Fibroblast of peridontal ligament (primary cell): ENCODE measurements around the gene RAB13.

Source experiments
- DNase-seq: peaks from one replicate; pipeline ENCODE4 v3.0.0-alpha.2; 2010; ENCODE audit errors: extremely low read depth

RAB13 gene

DNA sequence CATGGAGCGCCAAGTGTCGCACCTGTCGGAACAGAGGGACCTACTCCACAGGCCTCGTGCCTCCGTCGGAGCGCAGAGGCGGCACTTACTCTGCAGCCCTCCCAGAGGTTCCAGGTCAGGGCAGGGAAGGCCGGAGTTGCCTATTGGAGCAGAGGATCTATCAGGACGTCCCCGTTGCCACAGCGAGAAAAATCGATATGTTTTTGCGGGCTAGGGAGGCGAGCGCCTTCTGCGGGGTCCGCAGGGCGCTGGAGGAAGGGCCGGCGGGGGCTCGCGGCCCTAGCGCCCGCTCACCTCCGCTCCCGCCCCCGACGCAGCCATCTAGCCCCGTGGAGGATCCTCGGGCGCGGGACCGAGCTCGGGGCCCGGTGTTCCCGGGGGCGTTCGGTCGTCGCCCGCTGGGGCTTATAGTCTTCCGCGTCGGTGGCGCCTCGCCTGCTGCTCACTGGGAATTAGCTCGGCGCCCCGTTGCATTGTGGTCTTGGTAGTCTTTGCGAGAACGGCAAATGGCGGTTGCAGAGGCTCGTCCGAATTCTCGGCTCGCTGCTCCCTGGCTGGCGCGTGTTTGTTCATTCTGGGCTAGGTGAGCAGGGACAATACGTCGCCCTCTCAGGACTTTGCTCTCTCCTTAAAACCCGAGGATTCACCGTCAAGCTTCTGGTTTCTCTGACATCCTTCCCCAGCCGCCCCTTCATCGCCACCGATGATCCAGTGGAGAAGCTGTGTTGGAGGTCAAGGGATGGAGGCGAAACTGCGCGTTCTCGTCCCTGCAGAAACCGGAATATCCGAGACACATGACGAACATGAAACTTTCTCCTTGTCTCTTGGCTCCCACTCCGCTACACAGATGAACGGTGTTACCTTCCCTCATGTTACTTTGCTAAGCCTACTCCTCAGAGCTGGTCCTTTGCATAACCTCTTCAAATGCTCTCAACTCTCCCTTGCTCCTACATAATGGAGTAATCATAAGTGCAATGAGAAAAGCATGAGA is 8.6 kb downstream of the RAB13 start, which contains the start of gene JTB:
TSS of gene JTB (minus strand) at position 425 of the 991 bp plus-strand sequence. CDS start at position 3, 422 bp downstream.
- DNase-seq, result peak; percentile 77

DNA sequence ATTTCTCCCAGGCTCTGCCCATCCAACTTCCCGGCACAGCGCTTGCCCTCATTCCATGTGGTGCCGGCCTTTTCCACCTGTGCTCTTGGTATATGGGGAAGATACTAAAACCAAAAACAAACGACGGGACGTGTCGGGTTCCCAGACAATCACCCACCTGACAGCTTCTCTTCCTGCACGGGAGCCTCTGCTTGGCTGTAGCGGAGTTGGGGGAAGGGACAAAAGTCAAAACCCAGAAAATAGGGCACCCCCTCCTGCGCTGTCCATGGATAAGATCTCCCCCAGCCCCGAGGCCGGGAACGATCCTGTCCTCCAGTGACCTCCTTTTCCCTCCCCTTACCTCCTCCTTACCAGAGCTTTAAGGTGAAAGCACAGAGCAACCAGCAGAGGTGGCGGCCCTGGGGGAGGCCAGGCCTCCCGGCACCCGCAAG is 9.3 kb downstream of the RAB13 start:
- no peak for DNase-seq

DNA sequence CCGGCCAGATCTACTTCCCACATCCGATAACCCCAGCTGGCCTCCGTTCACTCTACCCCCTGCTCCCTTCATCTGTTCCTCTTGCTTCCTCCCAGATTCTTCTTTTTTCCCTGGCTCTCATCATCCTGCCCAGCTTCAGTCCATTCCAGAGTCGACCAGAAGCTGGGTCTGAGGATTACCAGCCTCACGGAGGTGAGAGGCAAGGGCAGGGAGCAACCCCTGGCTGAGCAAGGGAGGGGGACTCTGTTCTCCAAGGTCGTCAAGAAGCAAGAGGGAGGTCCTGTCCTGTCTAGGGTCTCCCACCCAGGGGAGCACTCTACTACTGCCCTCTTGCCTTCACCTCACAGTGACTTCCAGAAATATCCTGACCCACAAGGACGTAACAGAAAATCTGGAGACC is 12.6 kb downstream of the RAB13 start:
- no peak for DNase-seq

DNA sequence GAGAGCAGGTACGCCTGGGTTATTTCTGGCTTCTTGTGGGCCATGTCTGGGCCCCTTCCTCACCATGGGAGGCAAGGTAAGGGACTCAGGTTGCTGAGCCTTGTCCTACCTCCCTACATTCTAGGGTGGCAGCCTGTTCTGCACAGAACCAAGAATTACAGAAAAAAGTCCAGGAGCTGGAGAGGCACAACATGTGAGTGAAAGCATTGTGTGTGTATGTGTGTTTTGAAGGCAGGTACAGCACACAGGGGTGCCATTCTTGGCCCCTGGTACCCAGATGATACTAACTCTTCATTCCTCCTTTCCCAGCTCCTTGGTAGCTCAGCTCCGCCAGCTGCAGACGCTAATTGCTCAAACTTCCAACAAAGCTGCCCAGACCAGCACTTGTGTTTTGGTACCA is 13.1 kb downstream of the RAB13 start:
- no peak for DNase-seq

DNA sequence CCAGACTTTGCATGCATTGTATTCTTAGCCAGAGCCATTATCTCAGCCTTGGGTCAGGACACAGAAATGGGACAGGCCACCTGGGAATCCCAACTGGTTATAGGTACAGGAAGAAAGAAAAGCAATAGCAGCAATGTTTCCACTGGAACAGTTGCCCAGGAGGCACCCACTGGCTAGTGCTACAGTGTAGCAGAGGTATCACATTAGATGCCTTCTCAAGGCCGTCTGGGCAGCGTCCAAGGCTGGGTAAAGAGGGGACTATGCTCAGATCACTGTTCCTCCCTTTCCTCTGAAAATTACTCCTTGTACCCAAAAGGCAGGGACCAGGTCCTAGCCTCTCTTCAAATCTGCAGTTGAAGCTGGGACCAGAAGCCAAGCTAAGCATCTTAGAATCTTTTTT is 15.8 kb downstream of the RAB13 start:
- no peak for DNase-seq

DNA sequence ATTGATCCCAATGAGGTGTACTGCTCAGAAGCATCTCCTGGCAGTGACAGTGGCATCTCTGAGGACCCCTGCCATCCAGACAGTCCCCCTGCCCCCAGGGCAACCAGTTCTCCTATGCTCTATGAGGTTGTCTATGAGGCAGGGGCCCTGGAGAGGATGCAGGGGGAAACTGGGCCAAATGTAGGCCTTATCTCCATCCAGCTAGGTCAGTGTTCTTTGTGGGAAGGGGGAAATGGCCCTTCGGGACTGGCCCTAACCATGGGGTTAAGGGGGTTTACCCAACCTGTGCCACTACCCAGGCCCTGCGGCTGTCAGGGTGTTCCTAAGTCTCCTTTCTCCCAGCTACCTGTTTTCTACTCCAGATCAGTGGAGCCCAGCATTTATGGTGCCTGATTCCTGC is 17.2 kb downstream of the RAB13 start:
- DNase-seq, result no peak

DNA sequence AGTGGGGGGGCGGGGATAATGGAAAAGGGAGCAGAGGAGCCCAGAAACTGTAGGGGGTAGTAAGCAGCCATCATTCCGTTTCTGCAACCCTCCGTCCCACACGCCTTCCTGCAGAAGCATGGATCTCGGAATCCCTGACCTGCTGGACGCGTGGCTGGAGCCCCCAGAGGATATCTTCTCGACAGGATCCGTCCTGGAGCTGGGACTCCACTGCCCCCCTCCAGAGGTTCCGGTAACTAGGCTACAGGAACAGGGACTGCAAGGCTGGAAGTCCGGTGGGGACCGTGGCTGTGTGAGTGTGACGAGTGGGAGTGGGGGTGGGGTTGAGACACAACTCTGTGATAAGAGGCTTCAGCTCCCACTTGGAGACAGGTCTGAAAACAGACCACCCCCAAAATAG is 17.7 kb downstream of the RAB13 start:
- DNase-seq, result no peak

DNA sequence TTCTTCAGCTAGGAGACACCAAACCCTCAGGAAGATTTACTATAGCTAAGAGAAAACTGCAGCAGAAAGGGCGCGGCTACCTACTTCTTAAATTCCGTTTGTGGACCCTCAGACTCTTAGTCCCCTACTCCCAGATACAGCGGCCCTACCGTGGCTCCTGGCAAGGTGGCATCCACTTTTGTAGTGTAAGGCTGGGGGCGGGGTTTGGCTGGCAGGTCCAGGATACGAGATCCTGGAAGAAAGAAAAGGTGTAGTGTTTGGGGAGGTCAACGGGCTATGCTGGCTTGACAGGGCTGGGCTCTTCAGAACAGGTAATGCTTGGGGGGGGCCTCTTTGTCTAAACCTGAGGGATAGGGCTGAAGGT is 18.2 kb downstream of the RAB13 start:
- DNase-seq, result no peak

DNA sequence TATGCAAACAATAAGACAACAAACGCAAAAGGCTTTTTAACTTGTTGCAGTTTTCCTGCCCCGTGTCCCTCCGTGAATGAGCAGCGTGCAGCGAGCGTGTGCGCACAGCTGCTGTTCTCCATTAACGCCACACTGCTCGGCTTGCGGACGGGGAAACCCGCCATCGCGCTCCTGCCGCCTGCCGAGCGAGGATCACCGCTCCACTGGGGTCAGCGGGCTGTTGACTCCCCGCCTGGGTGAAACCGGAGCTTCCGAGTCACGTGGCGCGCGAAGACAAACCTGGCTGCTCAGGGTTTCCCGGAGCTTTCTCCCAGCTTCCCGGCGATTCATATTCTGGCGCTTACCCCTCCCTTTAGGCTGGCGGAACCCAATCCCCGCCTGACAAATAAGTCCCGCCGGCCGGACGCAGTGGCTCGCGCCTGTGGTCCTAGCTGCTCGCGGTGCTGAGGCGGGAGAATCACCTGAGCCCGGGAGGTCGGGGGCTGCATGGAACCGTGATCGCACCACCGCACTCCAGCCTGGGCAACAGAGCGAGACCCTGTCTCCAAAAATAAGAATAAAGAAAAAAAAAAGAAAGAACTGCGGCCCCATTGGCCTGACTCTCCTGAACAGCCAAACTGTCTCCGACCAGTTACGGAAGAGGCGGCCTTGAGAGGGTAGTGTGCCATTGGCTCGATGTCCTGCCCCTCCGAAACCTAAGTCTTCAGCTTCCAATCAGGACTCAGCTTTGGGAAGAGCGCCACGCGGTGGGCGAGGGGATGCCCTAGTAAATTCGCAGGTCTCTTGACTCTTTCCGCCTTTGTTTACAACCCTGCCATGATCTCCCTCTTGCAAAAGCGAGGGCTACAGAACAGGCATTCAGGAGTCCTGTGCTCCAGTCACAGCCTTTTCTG is 18.8 kb downstream of the RAB13 start, which contains the start of gene CREB3L4:
TSS of gene CREB3L4 (plus strand) at position 796 of the 893 bp plus-strand sequence. CDS start 624 bp downstream, outside the sequence.
- DNase-seq, result peak; percentile 98

DNA sequence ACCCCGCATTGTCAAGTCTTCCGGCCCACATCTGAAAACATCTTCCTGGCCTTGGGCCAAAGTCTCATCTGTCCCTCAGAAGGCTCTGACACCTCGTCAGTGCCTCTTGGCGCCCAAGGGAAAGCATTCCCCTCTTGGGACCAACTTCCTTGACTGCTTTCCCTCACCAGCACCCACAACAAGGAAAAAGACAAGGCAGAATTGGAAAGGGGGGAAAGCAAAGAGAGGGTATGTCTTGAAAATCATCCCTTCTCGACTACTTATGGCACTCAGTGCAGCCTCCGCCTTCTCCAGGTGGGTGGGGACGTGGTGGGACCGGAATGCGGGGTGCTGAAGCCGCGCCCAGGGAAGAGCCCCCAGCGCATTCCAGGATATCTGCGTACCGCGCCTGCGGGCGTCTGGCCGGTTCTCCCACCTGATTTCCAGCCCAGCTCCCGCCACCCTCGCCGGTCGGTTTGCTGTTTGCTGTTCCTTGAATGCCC is 22.2 kb downstream of the RAB13 start:
- no peak for DNase-seq

DNA sequence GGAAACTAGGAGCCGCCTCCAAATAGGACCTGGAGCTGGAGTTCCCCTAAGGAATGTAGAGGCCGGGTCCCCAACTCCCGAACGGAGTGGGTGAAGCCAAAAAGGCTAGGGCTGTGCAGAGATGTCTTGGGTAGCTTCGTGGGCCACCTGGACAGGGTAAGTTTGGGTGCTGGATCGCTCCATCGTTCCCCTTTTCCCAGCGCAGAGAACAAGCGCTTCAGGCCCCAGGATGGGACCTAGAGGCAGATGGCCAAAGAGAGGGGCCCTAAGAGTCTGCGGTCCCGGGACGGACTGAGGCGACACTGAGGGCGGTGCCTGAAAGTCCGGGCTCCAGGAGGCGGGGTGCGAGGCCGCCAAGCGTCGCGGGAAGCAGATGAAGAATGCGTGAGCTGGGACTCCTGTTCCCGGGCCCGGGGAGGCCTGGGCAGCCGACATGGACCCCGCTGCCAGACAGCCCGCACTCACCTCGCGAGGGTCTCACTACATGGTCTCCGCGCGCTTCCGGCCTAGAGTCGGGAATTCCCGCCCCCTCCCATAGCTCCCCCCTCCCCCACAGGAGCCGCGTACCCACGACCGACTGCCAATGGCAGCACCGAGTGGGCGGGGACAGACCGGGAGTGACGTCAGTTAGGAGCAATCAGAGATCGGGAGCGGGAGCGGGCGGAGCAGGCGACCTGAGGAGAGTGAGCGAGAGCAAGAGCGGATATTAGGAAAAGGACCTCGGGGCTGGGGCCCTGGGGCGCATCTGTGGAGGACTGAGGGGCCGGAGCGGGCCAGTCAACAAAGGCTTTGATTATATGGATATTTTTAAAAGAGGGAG is 22.9 kb downstream of the RAB13 start, which contains the start of gene SLC39A1:
TSS of gene SLC39A1 (minus strand) at position 508 of the 820 bp plus-strand sequence. CDS start 822 bp downstream, outside the sequence.
- DNase-seq, result peak; percentile 94

DNA sequence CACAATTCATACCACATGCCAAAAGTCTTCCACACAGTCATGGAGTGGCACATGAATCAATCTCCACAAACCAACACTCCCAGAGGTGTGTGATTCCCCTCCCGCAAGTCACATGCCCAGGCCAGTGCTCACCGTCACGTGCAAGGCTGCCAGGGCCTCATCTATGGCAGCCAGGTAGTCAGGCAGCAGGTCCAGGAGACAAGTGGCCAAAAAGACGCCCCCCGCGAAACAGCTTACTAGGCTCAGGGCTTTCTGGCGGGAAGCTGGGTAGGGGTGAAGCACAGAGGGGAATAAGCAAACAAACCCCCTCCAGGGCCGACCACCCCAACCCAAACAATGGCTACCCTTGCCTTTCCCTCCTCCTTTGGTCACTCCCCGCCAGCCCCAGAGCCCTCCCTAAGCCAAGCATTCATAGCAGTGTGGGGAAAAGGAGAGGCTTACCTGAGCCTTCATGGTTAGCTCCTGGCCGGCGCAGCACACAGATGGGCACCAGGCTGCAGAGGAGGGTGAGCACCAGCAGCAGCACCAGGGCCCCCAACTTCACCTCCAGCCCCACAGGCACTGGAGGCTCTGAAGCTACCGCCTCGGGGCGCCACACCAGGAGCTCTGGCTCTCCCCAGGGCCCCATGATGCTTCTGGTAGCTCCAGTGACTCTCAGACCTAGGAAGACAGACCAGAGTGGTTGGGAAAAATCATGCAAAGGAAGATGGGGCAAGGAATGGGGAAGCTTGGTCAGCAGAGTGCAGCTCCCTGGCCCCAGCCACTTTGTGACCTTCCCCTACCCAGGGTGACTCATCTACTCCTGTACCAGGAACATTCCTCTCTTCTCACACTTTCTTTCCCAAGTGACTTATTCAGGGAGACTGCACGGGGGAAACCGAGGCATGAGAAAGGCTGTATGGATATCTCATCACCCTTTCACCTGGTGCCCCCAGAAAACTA is 23.8 kb downstream of the RAB13 start:
- no peak for DNase-seq

DNA sequence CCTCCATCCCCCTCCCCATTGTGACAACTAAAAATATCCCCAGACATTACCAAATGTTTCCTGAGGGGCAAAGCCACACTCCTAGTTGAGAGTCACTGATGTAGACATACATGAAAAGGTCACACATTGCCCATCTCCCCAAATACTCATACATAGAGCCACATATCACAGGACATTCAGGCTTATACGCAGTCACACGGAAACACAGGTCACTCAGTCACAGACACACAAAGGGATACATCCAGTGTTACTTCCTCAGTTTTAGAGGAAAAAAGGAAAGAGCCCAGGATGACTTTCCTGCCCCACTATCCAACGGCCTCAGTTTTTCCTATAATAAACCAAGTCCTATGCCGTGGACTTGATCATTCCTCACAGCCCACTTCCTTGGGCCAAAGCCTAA is 24.7 kb downstream of the RAB13 start:
- no peak for DNase-seq

DNA sequence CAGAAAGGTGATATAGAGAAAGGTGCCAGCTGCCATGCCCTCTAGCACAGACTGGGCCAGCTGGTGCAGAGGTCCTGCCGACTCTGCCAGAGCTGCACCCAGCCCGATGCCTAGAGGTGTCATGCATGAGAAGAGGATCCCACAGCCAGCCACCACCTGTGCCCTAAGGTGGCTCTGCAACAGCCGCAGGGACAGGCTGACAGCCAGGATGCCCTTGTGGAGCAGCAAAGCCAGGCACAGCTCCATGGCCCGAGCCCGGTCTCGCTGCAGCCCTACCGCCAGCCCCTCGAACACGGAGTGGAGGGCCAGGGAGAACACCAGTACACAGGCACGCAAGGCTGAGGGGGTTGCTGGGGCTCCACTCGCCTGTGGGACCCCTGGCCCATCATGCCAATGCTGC is 25.9 kb downstream of the RAB13 start:
- DNase-seq, result no peak

DNA sequence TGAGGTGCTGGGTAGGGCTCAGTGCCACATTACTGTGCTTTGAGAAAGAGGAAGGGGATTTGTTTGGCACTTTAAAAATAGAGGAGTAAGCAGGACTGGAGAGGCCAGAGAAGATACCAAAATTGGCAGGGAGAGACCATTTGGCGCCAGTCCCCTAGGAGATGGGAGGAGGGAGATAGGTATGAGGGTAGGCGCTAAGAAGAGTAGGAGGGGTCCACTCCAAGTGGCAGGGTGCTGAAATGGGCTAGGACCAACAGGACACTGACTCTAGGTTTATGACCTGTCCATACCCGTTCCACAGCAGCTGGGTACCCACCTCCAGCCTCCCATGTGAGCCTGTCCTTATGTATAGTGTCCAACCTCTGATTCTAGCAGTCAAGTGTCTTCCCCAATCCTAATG is 26.7 kb downstream of the RAB13 start:
- DNase-seq, result no peak

DNA sequence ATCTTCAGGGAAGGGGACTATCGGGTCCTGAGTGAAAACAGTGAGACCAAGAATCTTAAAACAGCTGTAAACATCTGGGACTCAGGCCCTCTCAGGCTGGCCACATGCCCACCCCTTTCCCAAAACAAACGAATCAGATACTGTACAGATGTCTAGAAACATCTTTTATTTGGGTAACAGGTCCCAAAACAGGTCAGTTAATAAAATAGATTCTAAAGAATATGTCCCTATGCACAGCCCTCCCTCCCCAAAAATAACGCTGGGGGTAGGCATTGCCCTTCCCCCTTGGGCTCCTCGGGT is 27.2 kb downstream of the RAB13 start:
- DNase-seq, result no peak

DNA sequence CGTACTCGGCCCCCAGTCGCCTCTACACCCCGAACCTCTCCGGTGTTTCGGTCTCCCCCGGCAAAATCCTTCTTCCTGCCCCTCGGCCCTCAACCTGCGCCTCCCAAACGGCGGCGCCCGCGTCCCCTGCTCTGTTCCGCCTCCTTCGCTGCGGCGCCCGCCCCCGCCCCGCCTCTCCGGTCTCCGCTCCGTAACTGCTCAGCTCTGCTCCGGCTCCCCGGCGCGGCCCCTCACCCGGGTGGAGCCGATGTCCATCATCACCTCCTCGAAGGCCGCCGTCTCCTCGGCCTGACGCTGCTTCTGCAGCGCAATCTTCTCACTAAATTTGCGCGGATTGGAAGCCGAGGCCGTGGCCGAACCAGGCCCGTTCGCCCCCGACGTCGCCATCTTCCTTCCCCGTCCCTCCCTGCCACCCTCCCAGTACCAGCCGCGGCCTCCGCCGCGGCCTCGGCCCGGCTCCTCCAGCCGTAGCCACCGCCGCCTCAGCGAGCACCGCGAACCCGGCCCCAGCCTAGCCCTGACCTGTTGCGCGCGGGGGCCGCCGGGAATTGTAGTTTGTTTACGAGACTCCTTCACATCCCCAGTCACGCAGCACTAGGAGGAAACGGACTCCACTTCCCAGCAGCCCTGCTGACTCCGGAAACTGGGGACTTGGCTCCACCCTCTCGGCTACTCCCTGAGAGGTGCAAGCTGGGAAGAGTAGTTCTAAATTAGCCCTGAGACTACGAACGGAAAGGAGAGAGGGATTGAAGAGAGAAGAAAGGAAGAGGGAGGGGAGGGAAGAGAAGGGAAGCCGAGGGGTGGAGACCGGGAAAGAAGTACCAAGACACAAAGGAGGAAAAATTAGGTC is 27.8 kb downstream of the RAB13 start, which contains the start of gene CRTC2:
TSS of gene CRTC2 (minus strand) at position 502 of the 850 bp plus-strand sequence. CDS start at position 387, 115 bp downstream.
- peak; percentile 98 for DNase-seq

DNA sequence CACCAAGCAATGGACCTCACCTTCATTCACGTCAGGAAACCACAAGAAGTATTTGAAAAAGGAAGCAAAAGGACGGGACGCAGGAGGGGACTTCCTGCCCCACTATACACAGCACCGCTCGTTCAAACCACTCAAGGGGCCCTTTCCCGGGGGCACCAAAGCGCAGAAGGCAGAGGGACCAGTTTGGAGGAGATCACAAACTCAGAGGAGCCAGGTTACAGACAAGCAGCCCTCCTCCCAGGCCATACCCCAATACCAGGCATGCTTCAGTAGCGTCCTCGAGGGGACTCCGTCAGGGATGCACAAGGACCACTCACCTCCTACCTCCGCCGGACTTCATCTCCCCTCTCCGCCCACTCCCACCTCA is 28.4 kb downstream of the RAB13 start:
- DNase-seq, result no peak
